ENCODE results near the gene IYD.

GRCh38 chr6:150410906-150411305 is 42.1 kb downstream of the IYD start:
- TF ChIP-seq TAF1 (IDR thresholded peaks at IDR 0.05; ENCODE audit: low read depth) (no peak), YY1 (IDR thresholded peaks at IDR 0.05; ENCODE audit: low read depth) (no peak), RAD21 (IDR thresholded peaks at IDR 0.05; ENCODE audit: low read depth) (no peak), TEAD4 (IDR thresholded peaks at IDR 0.05) (no peak), EGR1 (IDR thresholded peaks at IDR 0.05) (no peak), ZBTB7A (IDR thresholded peaks at IDR 0.05; ENCODE audit: low read depth) (no peak), TCF12 (IDR thresholded peaks at IDR 0.05; ENCODE audit: low read depth) (no peak), CEBPB (IDR thresholded peaks at IDR 0.05) (no peak)

Data from Ishikawa (cell line).